HepG2 (cell line): ENCODE measurements around the gene ZNF488. TPM values are rescaled to one million over a fixed set of nuclear protein-coding genes. Genes with fewer than 3 reads are reported as not detected.

Source experiments
- FLYWCH1 ChIP-seq: sonication (generic); formaldehyde crosslinking; IDR thresholded peaks from 2 replicates; pipeline ENCODE4 v1.8.1; 2023; ENCODE audit warnings: mild to moderate bottlenecking, missing genetic modification reagents
- FOXO1 ChIP-seq: sonication (generic); formaldehyde crosslinking; IDR thresholded peaks from 2 replicates; pipeline ENCODE4 v1.4.0; 2020; ENCODE audit warnings: missing genetic modification reagents
- GABPA ChIP-seq, 2 experiments: IDR thresholded peaks; 2 replicates each; pipeline ENCODE4 v1.6.1; 2011 to 2016; ENCODE audit warnings: low read depth in 2 of 2, low read length in 1 of 2, missing biosample characterization in 1 of 2, missing genetic modification characterization in 1 of 2
- LCORL ChIP-seq, 2 experiments: fragments of 450-650 bp in 1 of 2; sonication (generic) in 1 of 2; formaldehyde crosslinking in 1 of 2; IDR thresholded peaks; 2 replicates each; pipeline versions ENCODE4 v1.5.0 to v1.6.1; 2017 to 2020; ENCODE audit warnings: antibody characterized with exemption in 1 of 2, missing genetic modification reagents in 1 of 2
- MAFK ChIP-seq, 2 experiments: IDR thresholded peaks in 1 of 2; conservative IDR thresholded peaks in 1 of 2; 2 replicates each; pipeline ENCODE4 v1.6.1; 2011; ENCODE audit warnings: improper control_type of control experiment in 2 of 2, low read length in 2 of 2
- MTF2 ChIP-seq: sonication (generic); formaldehyde crosslinking; IDR thresholded peaks from 2 replicates; pipeline ENCODE4 v1.5.0; 2020; ENCODE audit warnings: missing genetic modification reagents, borderline replicate concordance
- NFE2 ChIP-seq: sonication (generic); formaldehyde crosslinking; IDR thresholded peaks from 2 replicates; pipeline ENCODE4 v1.4.0; 2020; ENCODE audit warnings: missing genetic modification reagents
- NR2F6 ChIP-seq, 2 experiments: IDR thresholded peaks; 2 replicates each; pipeline ENCODE4 v1.6.1; 2016; ENCODE audit warnings: antibody characterized with exemption in 1 of 2, mild to moderate bottlenecking in 1 of 2
- PLRG1 ChIP-seq: fragments of 450-650 bp; conservative IDR thresholded peaks from 2 replicates; pipeline ENCODE4 v1.6.1; 2016
- PTBP1 ChIP-seq: fragments of 200-400 bp; formaldehyde crosslinking; IDR thresholded peaks from 2 replicates; pipeline ENCODE4 v1.6.1; 2018; ENCODE audit warnings: low read length, low read depth; ENCODE audit not compliant: poor library complexity, severe bottlenecking
- SMAD9 ChIP-seq: sonication (generic); formaldehyde crosslinking; IDR thresholded peaks from 2 replicates; pipeline ENCODE4 v1.5.1; 2020; ENCODE audit warnings: mild to moderate bottlenecking, missing genetic modification reagents
- SOX6 ChIP-seq, 2 experiments: fragments of 450-650 bp in 1 of 2; sonication (generic) in 1 of 2; formaldehyde crosslinking in 1 of 2; IDR thresholded peaks; 2 replicates each; pipeline versions ENCODE4 v1.4.0 to v1.6.1; 2017 to 2020; ENCODE audit warnings: antibody characterized with exemption in 1 of 2, mild to moderate bottlenecking in 1 of 2, missing genetic modification reagents in 1 of 2
- U2AF2 ChIP-seq: fragments of 200-400 bp; formaldehyde crosslinking; IDR thresholded peaks from 2 replicates; pipeline ENCODE4 v1.6.1; 2017; ENCODE audit warnings: low read depth, mild to moderate bottlenecking, low read length
- ZNF138 ChIP-seq: sonication (generic); formaldehyde crosslinking; IDR thresholded peaks from 2 replicates; pipeline ENCODE4 v1.5.0; 2020; ENCODE audit warnings: mild to moderate bottlenecking, low read depth, missing genetic modification reagents
- ZNF232 ChIP-seq: sonication (generic); formaldehyde crosslinking; IDR thresholded peaks from 2 replicates; pipeline ENCODE4 v1.4.0; 2020; ENCODE audit warnings: missing genetic modification reagents, borderline replicate concordance
- ZNF34 ChIP-seq: sonication (generic); formaldehyde crosslinking; IDR thresholded peaks from 2 replicates; pipeline ENCODE4 v1.4.0; 2020; ENCODE audit warnings: mild to moderate bottlenecking, missing genetic modification reagents, borderline replicate concordance
- ZNF510 ChIP-seq: sonication (generic); formaldehyde crosslinking; IDR thresholded peaks from 2 replicates; pipeline ENCODE4 v1.4.0; 2020; ENCODE audit warnings: low read depth, mild to moderate bottlenecking, missing genetic modification reagents
- ZNF558 ChIP-seq: sonication (generic); formaldehyde crosslinking; IDR thresholded peaks from 2 replicates; pipeline ENCODE4 v1.9.0; 2022; ENCODE audit warnings: mild to moderate bottlenecking, missing genetic modification reagents, borderline replicate concordance
- ZNF615 ChIP-seq: sonication (generic); formaldehyde crosslinking; IDR thresholded peaks from 2 replicates; pipeline ENCODE4 v1.5.0; 2020; ENCODE audit warnings: mild to moderate bottlenecking, missing genetic modification reagents, borderline replicate concordance
- ZNF652 ChIP-seq: IDR thresholded peaks from 2 replicates; pipeline ENCODE4 v1.6.1; 2016; ENCODE audit warnings: low read depth, borderline replicate concordance
- ZNF713 ChIP-seq: sonication (generic); formaldehyde crosslinking; IDR thresholded peaks from 2 replicates; pipeline ENCODE4 v1.4.0; 2020; ENCODE audit warnings: mild to moderate bottlenecking, missing genetic modification reagents
- ZNF772 ChIP-seq: sonication (generic); formaldehyde crosslinking; IDR thresholded peaks from 2 replicates; pipeline ENCODE4 v1.5.0; 2020; ENCODE audit warnings: mild to moderate bottlenecking, missing genetic modification reagents
- polyA plus RNA-seq, 8 experiments: library from polyadenylated mRNA; depleted of rRNA in 3 of 8; stranded (reverse) in 7 of 8; unstranded in 1 of 8; fragments of >200 nt; fragmentation: Illumina TruSeq in 4 of 8; extraction: Trizol in 4 of 8; gene quantifications; 2 replicates each; pipeline versions ENCODE4 v1.2.1 to v1.2.3, GENCODE V29; 2011 to 2016; ENCODE audit warnings: low read depth in 4 of 8, missing spikeins in 1 of 8, mixed read lengths in 1 of 8; ENCODE audit not compliant: insufficient read depth in 1 of 8
- total RNA-seq, 5 experiments: library from RNA; depleted of rRNA; stranded (reverse); fragments of >200 nt; fragmentation: Illumina TruSeq; extraction: Trizol; gene quantifications; 2 replicates each; pipeline ENCODE4 v1.2.3, GENCODE V29; 2016; ENCODE audit warnings: low read depth in 1 of 5
- TF ChIP-seq, protein P1 (sequence below): sonication (generic); formaldehyde crosslinking; IDR thresholded peaks from 2 replicates; pipeline ENCODE4 v1.4.0; 2020; ENCODE audit warnings: missing genetic modification reagents, mild to moderate bottlenecking, borderline replicate concordance

The ZNF488 gene
- total and polyA plus RNA-seq, 2 of the 13 experiments (the other 11 are each of a cell fraction or from before 2014, with no cell fraction given): 0.13 to 0.15 TPM

DNA sequence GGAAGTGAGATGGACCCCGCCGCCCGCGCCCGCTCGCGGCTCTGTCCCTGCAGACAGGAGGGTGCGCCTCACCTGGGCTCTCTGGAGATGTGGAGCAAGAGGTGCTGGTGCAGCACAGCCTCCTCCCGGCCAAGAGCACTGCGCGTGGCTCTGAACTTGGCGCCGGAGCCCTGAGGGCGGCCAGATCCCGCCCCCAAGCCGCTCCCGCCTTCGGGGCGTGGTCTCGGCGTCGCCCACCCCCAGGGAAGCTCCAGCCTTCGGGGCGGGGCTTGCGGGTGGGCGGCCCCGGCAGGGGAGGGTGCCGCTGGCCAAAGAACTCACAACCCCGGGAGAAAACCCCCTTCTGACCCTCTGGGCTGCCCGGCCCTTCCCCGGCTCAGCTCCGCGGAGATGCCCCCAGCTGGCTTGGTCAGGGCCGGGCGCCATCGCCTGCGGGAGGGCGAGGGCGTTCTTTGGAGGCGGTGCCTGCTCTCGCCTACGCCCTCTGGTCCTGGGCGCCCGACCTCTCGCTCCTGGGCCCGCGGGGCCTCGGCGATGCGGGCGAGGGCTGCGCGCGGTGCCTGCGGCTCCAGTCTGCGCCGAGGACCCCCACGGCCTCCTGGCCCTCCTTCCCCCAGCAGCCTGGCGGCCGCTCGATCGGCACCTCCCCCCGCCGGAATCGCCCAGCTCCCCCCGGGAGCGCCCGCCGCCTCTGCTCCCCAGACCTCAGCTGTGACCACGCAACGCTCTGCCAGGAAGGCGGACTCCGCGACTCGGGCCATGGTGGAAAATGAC lies at the start of gene ZNF488 (continued):
- TF ChIP-seq ZNF558 (CRISPR knock-in tag): no peak
- no peak for TF ChIP-seq ZNF652
- TF ChIP-seq NFE2 (CRISPR knock-in tag): no peak
- no peak for TF ChIP-seq ZNF138 (CRISPR knock-in tag)
- TF ChIP-seq MTF2 (CRISPR knock-in tag): peak; percentile 52; the same call in 1 of the 2 replicates
- TF ChIP-seq LCORL (IDR thresholded peaks at IDR 0.05): no peak
- TF ChIP-seq LCORL (CRISPR knock-in tag; IDR thresholded peaks at IDR 0.05): no peak
- TF ChIP-seq ZNF34 (CRISPR knock-in tag): no peak
- TF ChIP-seq PTBP1: no peak
- TF ChIP-seq ZNF615: no peak
- peak; percentile 70; the same call in 1 of the 2 replicates for TF ChIP-seq ZNF232
- TF ChIP-seq PLRG1: no peak
- no peak for TF ChIP-seq FLYWCH1 (CRISPR knock-in tag)
- TF ChIP-seq SMAD9 (CRISPR knock-in tag): no peak
- TF ChIP-seq FOXO1: no peak
- no peak for TF ChIP-seq U2AF2
- no peak for TF ChIP-seq ZNF510 (CRISPR knock-in tag)
- no peak for TF ChIP-seq GABPA (IDR thresholded peaks at IDR 0.05; ENCODE audit: low read depth, low read length)
- TF ChIP-seq GABPA (CRISPR knock-in tag; IDR thresholded peaks at IDR 0.05; ENCODE audit: low read depth): no peak
- no peak for TF ChIP-seq ZNF713 (CRISPR knock-in tag)
- TF ChIP-seq MAFK (conservative IDR thresholded peaks at IDR 0.05 in 1 of 2, IDR thresholded peaks at IDR 0.05 in 1 of 2; ENCODE audit: low read length in 2 of 2): no peak
- TF ChIP-seq SOX6 (IDR thresholded peaks at IDR 0.05): no peak
- peak; percentile 31; the same call in 1 of the 2 replicates for TF ChIP-seq SOX6 (CRISPR knock-in tag; IDR thresholded peaks at IDR 0.05)
- TF ChIP-seq NR2F6 (IDR thresholded peaks at IDR 0.05): no peak
- no peak for TF ChIP-seq NR2F6 (CRISPR knock-in tag; IDR thresholded peaks at IDR 0.05)
- 0 out of 2 replicates have a peak, but pooled peaks have one; percentile 38 for TF ChIP-seq ZNF772
- TF ChIP-seq, protein P1, sequence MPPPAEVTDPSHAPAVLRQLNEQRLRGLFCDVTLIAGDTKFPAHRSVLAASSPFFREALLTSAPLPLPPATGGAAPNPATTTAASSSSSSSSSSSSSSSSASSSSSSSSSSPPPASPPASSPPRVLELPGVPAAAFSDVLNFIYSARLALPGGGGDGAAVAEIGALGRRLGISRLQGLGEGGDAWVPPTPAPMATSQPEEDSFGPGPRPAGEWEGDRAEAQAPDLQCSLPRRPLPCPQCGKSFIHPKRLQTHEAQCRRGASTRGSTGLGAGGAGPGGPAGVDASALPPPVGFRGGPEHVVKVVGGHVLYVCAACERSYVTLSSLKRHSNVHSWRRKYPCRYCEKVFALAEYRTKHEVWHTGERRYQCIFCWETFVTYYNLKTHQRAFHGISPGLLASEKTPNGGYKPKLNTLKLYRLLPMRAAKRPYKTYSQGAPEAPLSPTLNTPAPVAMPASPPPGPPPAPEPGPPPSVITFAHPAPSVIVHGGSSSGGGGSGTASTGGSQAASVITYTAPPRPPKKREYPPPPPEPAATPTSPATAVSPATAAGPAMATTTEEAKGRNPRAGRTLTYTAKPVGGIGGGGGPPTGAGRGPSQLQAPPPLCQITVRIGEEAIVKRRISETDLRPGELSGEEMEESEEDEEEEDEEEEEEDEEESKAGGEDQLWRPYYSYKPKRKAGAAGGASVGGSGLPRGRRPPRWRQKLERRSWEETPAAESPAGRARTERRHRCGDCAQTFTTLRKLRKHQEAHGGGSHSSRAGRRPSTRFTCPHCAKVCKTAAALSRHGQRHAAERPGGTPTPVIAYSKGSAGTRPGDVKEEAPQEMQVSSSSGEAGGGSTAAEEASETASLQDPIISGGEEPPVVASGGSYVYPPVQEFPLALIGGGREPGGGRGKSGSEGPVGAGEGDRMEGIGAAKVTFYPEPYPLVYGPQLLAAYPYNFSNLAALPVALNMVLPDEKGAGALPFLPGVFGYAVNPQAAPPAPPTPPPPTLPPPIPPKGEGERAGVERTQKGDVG (CRISPR knock-in tag): no peak
